Measurements from ENCODE around the gene KRTAP5-10.

GRCh38 chr11:71575723-71576424, 10.5 kb downstream of the KRTAP5-10 start:
- TF ChIP-seq HOXA7 (CRISPR knock-in tag; IDR thresholded peaks at IDR 0.05) (no peak), CTCF (IDR thresholded peaks at IDR 0.05) (no peak), POLR2A (IDR thresholded peaks at IDR 0.05; ENCODE audit: low read length) (no peak), CBX8 (IDR thresholded peaks at IDR 0.05) (no peak), RFX5 (IDR thresholded peaks at IDR 0.05) (no peak), FOSB (CRISPR knock-in tag; IDR thresholded peaks at IDR 0.05) (no peak), NFE2L2 (conservative IDR thresholded peaks at IDR 0.05; ENCODE audit: low read length) (no peak), HOXB13 (CRISPR knock-in tag; IDR thresholded peaks at IDR 0.05; ENCODE audit: low read depth) (no peak), NPAS2 (CRISPR knock-in tag; IDR thresholded peaks at IDR 0.05; ENCODE audit: borderline replicate concordance) (no peak), TP53 (CRISPR knock-in tag; IDR thresholded peaks at IDR 0.05) (no peak)
- TF ChIP-seq, protein P1, sequence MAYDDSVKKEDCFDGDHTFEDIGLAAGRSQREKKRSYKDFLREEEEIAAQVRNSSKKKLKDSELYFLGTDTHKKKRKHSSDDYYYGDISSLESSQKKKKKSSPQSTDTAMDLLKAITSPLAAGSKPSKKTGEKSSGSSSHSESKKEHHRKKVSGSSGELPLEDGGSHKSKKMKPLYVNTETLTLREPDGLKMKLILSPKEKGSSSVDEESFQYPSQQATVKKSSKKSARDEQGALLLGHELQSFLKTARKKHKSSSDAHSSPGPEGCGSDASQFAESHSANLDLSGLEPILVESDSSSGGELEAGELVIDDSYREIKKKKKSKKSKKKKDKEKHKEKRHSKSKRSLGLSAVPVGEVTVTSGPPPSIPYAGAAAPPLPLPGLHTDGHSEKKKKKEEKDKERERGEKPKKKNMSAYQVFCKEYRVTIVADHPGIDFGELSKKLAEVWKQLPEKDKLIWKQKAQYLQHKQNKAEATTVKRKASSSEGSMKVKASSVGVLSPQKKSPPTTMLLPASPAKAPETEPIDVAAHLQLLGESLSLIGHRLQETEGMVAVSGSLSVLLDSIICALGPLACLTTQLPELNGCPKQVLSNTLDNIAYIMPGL (CRISPR knock-in tag; IDR thresholded peaks at IDR 0.05; ENCODE audit: borderline replicate concordance): no peak
